ENCODE measurements around the gene TNK1. TPM values are rescaled to one million over a fixed set of nuclear protein-coding genes. Genes with fewer than 3 reads are reported as not detected.

Gene TNK1
- total and polyA plus RNA-seq, 2 donors (not counting 3 experiments of a cell fraction or from before 2014, with no cell fraction given), result 0.22 to 0.58 TPM

DNA sequence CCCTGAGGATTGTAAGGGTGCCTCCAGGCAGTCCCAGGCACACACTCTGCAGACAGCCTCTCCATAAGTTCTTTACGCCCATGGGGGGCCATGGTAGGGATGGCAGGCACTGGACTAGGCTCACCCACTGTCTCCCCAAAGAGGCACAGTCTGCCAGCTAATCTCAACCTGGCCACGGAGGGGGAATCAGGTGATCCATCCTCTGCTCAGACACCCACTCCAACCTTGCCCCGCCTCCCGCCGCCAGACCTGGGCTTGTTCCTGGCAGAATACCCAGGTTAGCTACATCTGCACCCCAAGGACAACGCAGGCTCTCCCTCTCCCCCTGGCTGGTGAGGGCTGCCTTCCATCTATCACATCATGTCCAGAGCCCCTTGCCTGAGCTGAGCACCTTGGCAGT, 28.0 kb downstream of the TNK1 start:
- H3K27ac ChIP-seq (ENCODE audit: insufficient read depth, low read depth, low read length), result no peak overlapping the region
- dilution Hi-C loops (cut with MboI; ENCODE audit: extremely low pct_ligation_motif_present, low sequenced_read_pairs), result no loop called here
- H3K27me3 ChIP-seq (ENCODE audit: control insufficient read depth in 2 of 2, insufficient read depth in 2 of 2, low read length in 2 of 2), result no peaks in the 10 kb centered on the region
- no peak overlapping the region for H3K4me3 ChIP-seq (replicated peaks in 1 of 3; ENCODE audit: insufficient read depth in 1 of 3, low read depth in 1 of 3, low read length in 3 of 3)
- ChIA-PET POLR2A (no interaction called here), CTCF (no interaction called here)
- no peaks in the 10 kb centered on the region for H3K9me1 ChIP-seq (replicated peaks; ENCODE audit: control insufficient read depth, extremely low read depth, insufficient read depth, low read length)
- BruUV-seq (replicated peaks), result no TSS peak
- FAIRE-seq (no peak), DNase-seq (ENCODE audit: low read depth, low spot score) (no peak)
- no peak overlapping the region for H3K4me2 ChIP-seq (ENCODE audit: insufficient read depth, low read length)
- H3K9me3 ChIP-seq (replicated peaks; ENCODE audit: control insufficient read depth, insufficient read depth, low read length), result no peaks in the 10 kb centered on the region
- peaks cover 0 to 15% of the 10 kb centered on the region in 2 experiments for H3K36me3 ChIP-seq (ENCODE audit: control insufficient read depth in 2 of 2, extremely low read depth in 1 of 2, insufficient read depth in 2 of 2, low read length in 2 of 2)
- no peak overlapping the region for H3K9ac ChIP-seq (replicated peaks; ENCODE audit: extremely low read depth, insufficient read depth, low read length)
- TF ChIP-seq FOS (IDR thresholded peaks at IDR 0.05; ENCODE audit: borderline replicate concordance, insufficient read depth, low read length), result no peak
- peaks cover 4% of the 10 kb centered on the region for H3K4me1 ChIP-seq (ENCODE audit: control insufficient read depth, extremely low read depth, insufficient read depth, low read length)
- no peak overlapping the region for H2AFZ ChIP-seq (ENCODE audit: low read depth, low read length)
- intact Hi-C loops (cut with micrococcal nuclease), result no loop called here
- peaks cover 2% of the 10 kb centered on the region for H3K79me2 ChIP-seq (ENCODE audit: control insufficient read depth, insufficient read depth, low read length)
- no peaks in the 10 kb centered on the region for H4K20me1 ChIP-seq (replicated peaks; ENCODE audit: control insufficient read depth, extremely low read depth, insufficient read depth, low read length)

DNA sequence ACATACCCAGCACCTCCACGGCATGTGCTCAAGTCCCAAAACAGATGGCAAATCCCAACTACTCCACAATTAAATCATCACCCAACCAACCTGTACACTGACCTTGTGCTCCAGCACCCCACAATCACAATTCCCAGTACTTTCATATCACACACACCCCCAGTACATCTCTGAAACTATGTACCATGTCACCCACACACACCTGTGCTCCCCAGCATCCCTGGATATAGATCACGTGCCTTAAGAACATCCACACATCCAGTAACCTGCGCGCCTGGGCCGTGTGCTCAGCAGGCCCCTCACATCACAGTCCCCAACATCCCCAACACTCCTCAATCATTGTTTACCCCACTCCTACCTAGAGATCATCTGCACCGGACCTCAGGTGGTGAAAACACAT, 28.8 kb downstream of the TNK1 start:
- peaks cover 0 to 15% of the 10 kb centered on the region in 2 experiments for H3K36me3 ChIP-seq (ENCODE audit: control insufficient read depth in 2 of 2, extremely low read depth in 1 of 2, insufficient read depth in 2 of 2, low read length in 2 of 2)
- intact Hi-C loops (cut with micrococcal nuclease), result no loop called here
- no peak overlapping the region for H3K9ac ChIP-seq (replicated peaks; ENCODE audit: extremely low read depth, insufficient read depth, low read length)
- no peak for DNase-seq (ENCODE audit: low read depth, low spot score)
- peaks cover 2% of the 10 kb centered on the region for H3K79me2 ChIP-seq (ENCODE audit: control insufficient read depth, insufficient read depth, low read length)
- no peaks in the 10 kb centered on the region for H3K9me1 ChIP-seq (replicated peaks; ENCODE audit: control insufficient read depth, extremely low read depth, insufficient read depth, low read length)
- ChIA-PET POLR2A (no interaction called here), CTCF (no interaction called here)
- H4K20me1 ChIP-seq (replicated peaks; ENCODE audit: control insufficient read depth, extremely low read depth, insufficient read depth, low read length), result no peaks in the 10 kb centered on the region
- no peak overlapping the region for H3K27ac ChIP-seq (ENCODE audit: insufficient read depth, low read depth, low read length)
- dilution Hi-C loops (cut with MboI; ENCODE audit: extremely low pct_ligation_motif_present, low sequenced_read_pairs), result no loop called here
- H2AFZ ChIP-seq (ENCODE audit: low read depth, low read length), result no peak overlapping the region
- no peak overlapping the region for H3K4me3 ChIP-seq (replicated peaks in 1 of 3; ENCODE audit: insufficient read depth in 1 of 3, low read depth in 1 of 3, low read length in 3 of 3)
- H3K27me3 ChIP-seq (ENCODE audit: control insufficient read depth in 2 of 2, insufficient read depth in 2 of 2, low read length in 2 of 2), result no peaks in the 10 kb centered on the region
- H3K9me3 ChIP-seq (replicated peaks; ENCODE audit: control insufficient read depth, insufficient read depth, low read length), result no peaks in the 10 kb centered on the region
- no peak overlapping the region for H3K4me2 ChIP-seq (ENCODE audit: insufficient read depth, low read length)
- no peak for FAIRE-seq
- TF ChIP-seq FOS (IDR thresholded peaks at IDR 0.05; ENCODE audit: borderline replicate concordance, insufficient read depth, low read length) (no peak), GATA2 (IDR thresholded peaks at IDR 0.05; ENCODE audit: insufficient read depth, insufficient read length, low read depth, low read length) (no peak)
- no TSS peak for BruUV-seq (replicated peaks)
- H3K4me1 ChIP-seq (ENCODE audit: control insufficient read depth, extremely low read depth, insufficient read depth, low read length), result peaks cover 4% of the 10 kb centered on the region
